ENCODE measurements around the gene ASNS. TPM values are rescaled to one million over a fixed set of nuclear protein-coding genes. Genes with fewer than 3 reads are reported as not detected.

Gene ASNS
- total RNA-seq, 4 donors from 2014 or later, result 16.4 to 84.2 (median 20.3) TPM

GRCh38 chr7:97873606-97874005, 1.4 kb upstream of the ASNS start:
- Histone ChIP-seq H3K4me1 (peaks cover 0 to 4% of the 10 kb centered on the region in 2 donors), H3K27ac (no peak overlapping the region), H3K27me3 (no peaks in the 10 kb centered on the region), H3K9me3 (no peaks in the 10 kb centered on the region), H3K4me3 (replicated peaks in 1 of 3) (no peak overlapping the region), H3K36me3 (no peaks in the 10 kb centered on the region)
- 67 to 79% methylated on average over 3 of the region's 3 CpGs for WGBS, 2 donors
- TF ChIP-seq CTCF (IDR thresholded peaks at IDR 0.05) (no peak), POLR2A (IDR thresholded peaks at IDR 0.05) (no peak)
- intact Hi-C loops (cut with DNase I), result no loop called here
- DNase-seq, result no peak

GRCh38 chr7:97871659-97872024, 566 bp downstream of the ASNS start:
- TF ChIP-seq POLR2A (IDR thresholded peaks at IDR 0.05), result no peak
- no peak for TF ChIP-seq CTCF (IDR thresholded peaks at IDR 0.05)
- DNase-seq, result peak in 1 of 2 donors; percentile 16
- intact Hi-C loops (cut with DNase I), result no loop called here
- H3K9me3 ChIP-seq, result no peaks in the 10 kb centered on the region
- WGBS, 2 donors, result 4 to 11% methylated on average over 11 to 21 of the region's 21 CpGs
- no peaks in the 10 kb centered on the region for H3K27me3 ChIP-seq
- H3K4me3 ChIP-seq (replicated peaks in 1 of 3), result peak overlapping the region; percentile 37 to 78 (median 68)
- peaks cover 0 to 4% of the 10 kb centered on the region in 2 donors for H3K4me1 ChIP-seq
- H3K36me3 ChIP-seq, result no peaks in the 10 kb centered on the region
- peak overlapping the region in 2 of 3 donors; percentile 24 to 50 for H3K27ac ChIP-seq

GRCh38 chr7:97868788-97869187, 3.4 kb downstream of the ASNS start:
- H3K27ac ChIP-seq, result no peak overlapping the region
- H3K4me1 ChIP-seq, result peaks cover 0 to 4% of the 10 kb centered on the region in 2 donors
- H3K9me3 ChIP-seq, result no peaks in the 10 kb centered on the region
- 96% methylated on average over 10 of the region's 10 CpGs for WGBS, 2 donors
- no peaks in the 10 kb centered on the region for H3K27me3 ChIP-seq
- DNase-seq, result no peak
- intact Hi-C loops (cut with DNase I), result no loop called here
- no peak for TF ChIP-seq CTCF (IDR thresholded peaks at IDR 0.05)
- no peak for TF ChIP-seq POLR2A (IDR thresholded peaks at IDR 0.05)
- no peak overlapping the region for H3K4me3 ChIP-seq (replicated peaks in 1 of 3)
- H3K36me3 ChIP-seq, result no peaks in the 10 kb centered on the region

- no peak for DNase-seq
- Histone ChIP-seq H3K4me3 (replicated peaks in 1 of 3) (no peak overlapping the region), H3K27ac (no peak overlapping the region), H3K4me1 (peaks cover 0 to 4% of the 10 kb centered on the region in 2 donors), H3K36me3 (no peaks in the 10 kb centered on the region), H3K9me3 (no peaks in the 10 kb centered on the region), H3K27me3 (no peaks in the 10 kb centered on the region)
- TF ChIP-seq CTCF (IDR thresholded peaks at IDR 0.05) (no peak), POLR2A (IDR thresholded peaks at IDR 0.05) (no peak)
- intact Hi-C loops (cut with DNase I), result no loop called here
Measured at GRCh38 chr7:97868314-97868713, 3.9 kb downstream of the ASNS start.

- DNase-seq, result no peak
- no peaks in the 10 kb centered on the region for H3K9me3 ChIP-seq
- H3K27me3 ChIP-seq, result no peaks in the 10 kb centered on the region
- no peaks in the 10 kb centered on the region for H3K4me1 ChIP-seq
- WGBS, 2 donors, result 88% methylated on average over 3 of the region's 3 CpGs
- H3K27ac ChIP-seq, result no peak overlapping the region
- no peaks in the 10 kb centered on the region for H3K36me3 ChIP-seq
- no peak for TF ChIP-seq CTCF (IDR thresholded peaks at IDR 0.05)
- no peak for TF ChIP-seq POLR2A (IDR thresholded peaks at IDR 0.05)
- H3K4me3 ChIP-seq (replicated peaks in 1 of 3), result no peak overlapping the region
- intact Hi-C loops (cut with DNase I), result no loop called here
Measured at GRCh38 chr7:97865104-97865503, 7.1 kb downstream of the ASNS start.

Measured in thyroid gland (tissue), 4 donors.